Measurements from ENCODE around the gene C1QL2. TPM values are rescaled to one million over a fixed set of nuclear protein-coding genes. Genes with fewer than 3 reads are reported as not detected.
A peak's percentile ranks its signal among the peaks of the same experiment; 100 is the strongest.

Gene C1QL2
- not detected for total RNA-seq

DNA sequence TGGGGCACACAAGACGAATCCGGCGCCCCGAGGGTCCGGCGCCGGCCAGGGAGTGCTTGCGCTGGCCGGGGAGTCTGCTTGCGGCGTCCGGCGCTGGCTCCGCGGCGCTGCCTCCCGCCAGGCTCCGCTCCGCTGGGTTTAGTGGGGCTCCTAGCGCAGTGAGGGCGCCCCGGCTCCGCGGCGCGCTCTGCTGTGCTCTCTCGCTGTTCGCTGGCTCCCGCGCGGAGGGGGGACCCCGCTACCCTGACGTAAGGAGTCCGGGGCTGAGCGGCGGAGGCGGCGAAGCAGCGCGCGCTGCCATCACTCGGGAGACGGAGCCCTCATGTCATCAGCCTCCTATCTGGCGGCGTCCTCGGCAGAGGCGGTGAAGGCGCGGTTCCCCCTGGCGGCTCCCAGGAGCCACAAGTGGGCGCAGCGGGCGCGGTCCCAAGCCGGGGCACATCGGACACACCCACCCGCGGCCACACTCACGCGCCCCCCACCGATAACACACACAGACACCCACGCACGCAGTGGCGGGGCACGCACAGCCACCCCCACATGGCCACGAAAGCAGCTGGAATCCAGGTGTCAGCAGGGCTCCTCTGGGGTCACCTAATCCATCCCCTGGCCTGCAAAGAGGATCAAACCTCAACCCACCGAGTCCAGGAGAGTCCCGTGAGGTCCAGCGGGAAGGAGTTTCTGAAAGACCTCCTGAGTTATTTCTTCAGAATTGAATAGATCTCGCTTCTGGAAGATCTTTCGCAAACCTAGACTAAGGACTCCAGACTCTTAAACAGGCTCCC, at the start of gene C1QL2:
Gene C1QL2 (minus strand): TSS at position 189 of the 785 bp plus-strand sequence. CDS start 482 bp downstream, outside the sequence.
- peak; percentile 12 for DNase-seq
- H3K9me3 Mint-ChIP-seq: no peaks in the 10 kb centered on the region
- H3K27me3 Mint-ChIP-seq: peaks cover 70% of the 10 kb centered on the region
- H3K27ac Mint-ChIP-seq: no peak within 1 kb of the TSS
- H3K4me3 Mint-ChIP-seq: no peak within 1 kb of the TSS
- peaks cover 6% of the 10 kb centered on the region for H3K4me1 Mint-ChIP-seq
- H3K36me3 Mint-ChIP-seq: no peaks in the 10 kb centered on the region

DNA sequence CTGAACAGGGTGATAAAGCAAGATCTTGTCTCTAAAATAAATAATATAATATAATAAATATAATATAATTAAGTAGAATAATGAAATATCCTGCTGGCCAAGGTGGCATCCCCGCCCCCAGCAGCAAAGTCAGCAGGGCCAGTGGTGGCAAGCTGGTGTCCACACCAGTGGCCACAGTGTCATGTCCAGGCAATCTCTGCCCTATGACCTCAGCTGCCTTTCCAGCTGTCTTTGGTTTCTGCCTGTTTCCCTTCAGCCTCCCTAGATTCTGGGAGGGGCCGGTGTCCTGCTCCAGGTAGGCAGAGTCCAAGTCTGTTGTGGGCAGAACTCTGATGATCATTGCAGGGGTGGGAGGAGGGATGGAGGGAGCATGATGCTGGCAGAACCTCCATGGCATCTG, 48.9 kb upstream of the C1QL2 start:
- H3K36me3 Mint-ChIP-seq: no peaks in the 10 kb centered on the region
- H3K4me1 Mint-ChIP-seq: no peaks in the 10 kb centered on the region
- H3K27me3 Mint-ChIP-seq: no peaks in the 10 kb centered on the region
- DNase-seq: no peak
- no peak overlapping the region for H3K4me3 Mint-ChIP-seq
- no peaks in the 10 kb centered on the region for H3K9me3 Mint-ChIP-seq
- H3K27ac Mint-ChIP-seq: no peak overlapping the region

DNA sequence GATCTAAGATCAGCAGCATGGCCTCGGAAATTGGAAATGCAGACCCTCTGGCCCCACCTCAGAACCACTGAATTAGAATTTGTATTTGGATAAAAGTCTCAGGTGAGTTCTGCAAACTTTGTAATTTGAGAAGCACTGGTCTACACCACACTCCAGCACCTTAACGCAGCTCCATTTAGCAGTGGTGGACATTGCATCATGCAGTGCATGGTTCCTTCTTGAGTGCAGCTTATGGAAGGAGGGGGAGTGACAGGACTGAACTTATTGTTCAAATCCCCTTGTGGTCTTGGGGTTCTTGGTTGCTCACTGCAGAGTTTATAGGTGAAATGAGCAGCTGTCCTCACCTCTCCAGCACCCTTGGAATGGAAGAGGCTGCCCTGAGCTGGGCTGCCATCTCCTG, 47.6 kb upstream of the C1QL2 start:
- Mint-ChIP-seq H3K27me3 (no peaks in the 10 kb centered on the region), H3K4me1 (no peaks in the 10 kb centered on the region), H3K27ac (no peak overlapping the region), H3K4me3 (no peak overlapping the region), H3K36me3 (no peaks in the 10 kb centered on the region), H3K9me3 (no peaks in the 10 kb centered on the region)
- no peak for DNase-seq

DNA sequence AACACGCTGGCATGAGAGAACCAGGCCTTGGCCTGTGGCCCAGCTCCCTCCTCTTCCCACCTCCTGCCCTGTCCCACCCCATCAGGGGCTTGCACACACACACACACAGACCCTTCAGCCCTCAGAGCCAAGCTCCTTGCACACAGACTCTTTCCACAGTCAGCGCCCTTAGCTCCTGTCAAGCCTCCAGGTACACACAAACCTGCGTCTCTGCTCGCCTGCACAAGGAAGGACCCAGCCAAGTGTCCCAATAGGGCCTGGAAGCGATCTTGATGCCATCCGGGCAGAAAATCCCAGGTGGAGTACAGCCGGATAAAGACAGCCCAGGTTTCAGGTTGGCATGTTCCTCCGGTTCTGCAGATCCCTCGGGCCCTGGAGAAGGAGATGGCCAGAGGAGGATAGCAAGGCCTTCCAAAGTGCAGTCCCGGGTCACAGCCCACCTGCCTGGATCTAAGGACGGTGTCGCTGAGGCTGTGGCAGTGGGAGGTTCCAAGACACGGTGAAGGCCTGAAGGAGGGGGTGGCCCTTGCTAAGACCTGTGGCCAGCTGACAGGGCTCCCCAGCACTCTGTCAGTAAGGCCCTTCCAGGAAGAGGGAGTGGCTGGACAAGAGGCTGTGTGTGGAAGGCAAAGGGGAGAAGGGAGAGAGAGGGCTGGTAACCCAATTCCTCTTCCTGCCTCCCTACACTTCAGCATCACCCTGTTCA, 46.6 kb upstream of the C1QL2 start:
- H3K9me3 Mint-ChIP-seq: no peaks in the 10 kb centered on the region
- peaks cover 5% of the 10 kb centered on the region for H3K27me3 Mint-ChIP-seq
- H3K4me3 Mint-ChIP-seq: no peak overlapping the region
- H3K36me3 Mint-ChIP-seq: no peaks in the 10 kb centered on the region
- no peaks in the 10 kb centered on the region for H3K4me1 Mint-ChIP-seq
- H3K27ac Mint-ChIP-seq: no peak overlapping the region
- DNase-seq: no peak

DNA sequence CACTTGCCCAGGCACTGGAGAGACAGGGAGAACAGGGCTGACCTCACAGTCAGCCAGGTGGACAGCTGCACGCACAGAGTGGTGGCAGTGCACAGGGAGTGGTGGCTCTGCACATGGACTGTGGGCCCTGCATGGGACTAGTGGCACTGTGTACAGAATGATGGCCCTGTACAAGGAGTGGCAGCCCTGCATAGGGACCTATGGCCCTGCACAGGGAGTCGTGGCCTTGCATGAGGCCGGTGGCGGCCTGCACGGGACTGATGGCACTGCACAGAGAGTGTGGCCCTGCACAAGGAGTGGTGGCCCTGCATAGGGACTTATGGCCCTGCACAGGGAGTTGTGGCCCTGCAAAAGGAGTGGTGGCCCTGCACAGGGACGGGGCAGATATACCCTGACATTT, 46.0 kb upstream of the C1QL2 start:
- Mint-ChIP-seq H3K4me1 (no peaks in the 10 kb centered on the region), H3K4me3 (no peak overlapping the region), H3K9me3 (no peaks in the 10 kb centered on the region), H3K27me3 (peaks cover 5% of the 10 kb centered on the region), H3K36me3 (no peaks in the 10 kb centered on the region), H3K27ac (no peak overlapping the region)
- no peak for DNase-seq

DNA sequence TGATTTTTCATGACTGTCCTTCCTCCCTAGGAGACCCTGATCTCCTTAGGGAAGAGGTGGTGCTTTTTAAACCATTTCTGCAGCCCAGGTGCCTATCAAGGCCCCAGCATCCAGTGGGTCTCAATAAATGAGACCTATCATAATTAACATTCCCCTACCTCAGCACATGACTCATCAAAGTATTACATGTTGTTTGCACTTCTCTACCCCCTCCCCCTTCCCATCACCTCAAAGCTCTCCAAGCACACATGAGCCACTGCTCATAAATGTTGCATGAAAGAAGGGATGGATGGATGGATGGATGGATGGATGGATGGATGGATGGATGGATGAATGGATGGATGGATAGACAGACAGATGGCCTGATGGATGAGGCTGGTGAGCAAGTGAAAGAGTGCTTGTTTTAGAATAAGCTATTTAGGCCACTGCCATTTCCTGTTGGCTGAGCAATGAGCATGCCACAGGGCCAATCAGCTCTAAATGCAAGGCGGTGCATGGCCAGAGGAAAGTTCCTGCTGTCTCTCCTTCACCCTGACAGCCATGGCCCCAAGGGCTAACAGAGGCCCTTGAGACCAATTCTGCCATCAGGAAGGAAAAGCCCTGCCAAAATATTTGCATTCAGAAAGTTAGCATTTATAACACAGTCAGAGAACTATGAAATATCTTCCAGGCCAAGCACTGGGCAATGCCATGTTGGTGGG, 44.2 kb upstream of the C1QL2 start:
- no peak overlapping the region for H3K27ac Mint-ChIP-seq
- H3K4me3 Mint-ChIP-seq: no peak overlapping the region
- peaks cover 14% of the 10 kb centered on the region for H3K27me3 Mint-ChIP-seq
- no peaks in the 10 kb centered on the region for H3K36me3 Mint-ChIP-seq
- no peak for DNase-seq
- no peaks in the 10 kb centered on the region for H3K4me1 Mint-ChIP-seq
- no peaks in the 10 kb centered on the region for H3K9me3 Mint-ChIP-seq

DNA sequence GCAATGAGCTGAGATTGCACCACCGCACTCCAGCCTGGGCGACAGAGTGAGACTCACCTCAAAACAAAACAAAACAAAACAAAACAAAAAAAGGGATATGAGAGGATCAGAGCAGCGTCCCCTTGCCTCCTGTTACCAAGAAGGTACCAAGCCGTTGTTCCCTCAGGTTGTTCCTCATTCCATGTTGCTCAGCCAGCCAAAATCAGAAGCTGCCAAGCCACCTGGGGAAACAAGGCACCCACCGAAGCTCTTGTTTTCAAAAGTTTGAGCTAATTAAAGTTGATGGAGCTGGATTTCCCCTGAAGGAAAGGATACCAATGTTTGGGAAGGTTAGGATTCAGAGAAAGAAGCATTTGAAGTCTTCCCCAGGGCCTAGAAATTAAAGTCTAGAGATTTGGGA, 43.3 kb upstream of the C1QL2 start:
- no peak overlapping the region for H3K27ac Mint-ChIP-seq
- no peak overlapping the region for H3K4me3 Mint-ChIP-seq
- no peaks in the 10 kb centered on the region for H3K36me3 Mint-ChIP-seq
- no peaks in the 10 kb centered on the region for H3K4me1 Mint-ChIP-seq
- peaks cover 14% of the 10 kb centered on the region for H3K27me3 Mint-ChIP-seq
- H3K9me3 Mint-ChIP-seq: no peaks in the 10 kb centered on the region
- DNase-seq: no peak

DNA sequence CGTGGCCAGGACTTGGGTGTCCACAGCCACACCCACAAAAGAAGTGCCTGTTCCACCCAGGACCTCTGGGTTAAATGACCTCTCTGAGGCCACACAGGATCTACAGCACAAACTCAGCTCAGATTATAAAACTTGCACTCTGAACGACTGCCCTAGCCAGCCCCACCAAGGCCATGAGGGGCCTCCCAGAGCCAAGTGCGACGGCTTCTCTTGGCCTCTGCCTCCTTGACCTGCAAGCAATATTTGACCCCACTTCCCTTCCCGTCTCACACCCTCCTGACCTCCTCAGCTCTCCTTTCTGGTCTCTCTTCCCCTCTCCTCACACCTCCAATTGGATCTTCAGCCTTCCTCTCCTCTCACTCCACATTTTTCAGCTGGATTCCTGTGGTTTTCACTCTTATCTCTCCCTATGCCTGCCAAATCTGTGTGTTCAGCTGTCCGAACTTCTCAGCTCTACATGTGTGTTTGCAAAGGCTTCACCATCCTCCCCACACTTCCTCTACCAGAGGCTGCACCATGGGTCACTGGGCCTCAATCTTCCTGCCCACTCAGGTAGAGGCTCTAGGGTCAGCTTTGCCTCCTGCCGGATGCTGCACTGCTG, 39.8 kb upstream of the C1QL2 start:
- Mint-ChIP-seq H3K36me3 (no peaks in the 10 kb centered on the region), H3K4me3 (no peak overlapping the region), H3K27me3 (peaks cover 41% of the 10 kb centered on the region), H3K9me3 (no peaks in the 10 kb centered on the region), H3K4me1 (no peaks in the 10 kb centered on the region), H3K27ac (no peak overlapping the region)
- DNase-seq: no peak

DNA sequence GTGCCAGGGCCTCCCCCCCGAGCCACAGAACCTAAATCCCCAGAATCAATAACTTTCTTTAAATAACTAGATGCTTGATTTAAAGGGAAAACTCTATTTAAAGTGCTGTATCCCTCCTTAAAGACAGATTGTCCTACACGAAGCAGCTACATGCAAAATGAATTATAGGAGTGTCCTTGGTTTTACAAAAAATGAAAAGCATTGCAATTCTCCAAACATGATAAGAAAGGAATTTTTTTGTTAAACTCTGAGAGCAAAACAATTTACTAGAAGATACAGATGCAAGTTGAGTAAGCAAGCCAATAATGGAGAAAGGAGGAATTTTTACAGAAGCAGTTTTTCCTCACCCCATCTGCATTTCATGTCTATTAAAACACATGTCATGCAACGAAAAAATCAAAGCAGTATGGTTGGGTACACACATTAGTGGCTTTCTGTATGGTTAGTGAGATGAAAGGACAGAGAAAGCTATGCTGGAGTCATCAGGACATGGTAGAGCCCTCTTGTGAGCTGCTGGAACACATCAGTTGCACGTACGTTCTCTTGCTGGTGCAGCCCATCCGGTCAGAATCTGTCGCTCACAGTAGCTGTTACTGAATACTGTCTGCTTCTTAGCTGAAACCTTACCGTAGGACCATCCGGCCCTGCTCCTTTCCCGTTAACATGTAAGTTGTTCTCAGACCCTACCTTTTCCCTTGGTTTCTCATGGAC, 39.1 kb upstream of the C1QL2 start:
- no peaks in the 10 kb centered on the region for H3K9me3 Mint-ChIP-seq
- no peak overlapping the region for H3K27ac Mint-ChIP-seq
- H3K4me1 Mint-ChIP-seq: no peaks in the 10 kb centered on the region
- H3K27me3 Mint-ChIP-seq: peaks cover 46% of the 10 kb centered on the region
- no peaks in the 10 kb centered on the region for H3K36me3 Mint-ChIP-seq
- DNase-seq: no peak
- H3K4me3 Mint-ChIP-seq: no peak overlapping the region

DNA sequence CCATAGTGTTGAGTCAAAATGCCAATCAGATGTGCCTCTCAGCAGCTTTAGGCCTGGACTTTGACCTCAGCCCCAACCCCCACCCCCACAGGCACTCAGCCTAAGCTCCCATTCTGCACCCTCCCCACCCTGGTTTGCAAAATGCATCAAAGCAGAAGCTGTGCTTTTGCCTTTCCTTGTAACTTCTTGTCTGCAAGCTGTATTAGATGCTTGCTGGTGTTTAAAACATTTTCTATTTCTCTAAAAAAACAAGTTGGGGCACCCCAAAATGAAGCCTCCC, 38.5 kb upstream of the C1QL2 start:
- H3K4me1 Mint-ChIP-seq: no peaks in the 10 kb centered on the region
- H3K4me3 Mint-ChIP-seq: no peak overlapping the region

DNA sequence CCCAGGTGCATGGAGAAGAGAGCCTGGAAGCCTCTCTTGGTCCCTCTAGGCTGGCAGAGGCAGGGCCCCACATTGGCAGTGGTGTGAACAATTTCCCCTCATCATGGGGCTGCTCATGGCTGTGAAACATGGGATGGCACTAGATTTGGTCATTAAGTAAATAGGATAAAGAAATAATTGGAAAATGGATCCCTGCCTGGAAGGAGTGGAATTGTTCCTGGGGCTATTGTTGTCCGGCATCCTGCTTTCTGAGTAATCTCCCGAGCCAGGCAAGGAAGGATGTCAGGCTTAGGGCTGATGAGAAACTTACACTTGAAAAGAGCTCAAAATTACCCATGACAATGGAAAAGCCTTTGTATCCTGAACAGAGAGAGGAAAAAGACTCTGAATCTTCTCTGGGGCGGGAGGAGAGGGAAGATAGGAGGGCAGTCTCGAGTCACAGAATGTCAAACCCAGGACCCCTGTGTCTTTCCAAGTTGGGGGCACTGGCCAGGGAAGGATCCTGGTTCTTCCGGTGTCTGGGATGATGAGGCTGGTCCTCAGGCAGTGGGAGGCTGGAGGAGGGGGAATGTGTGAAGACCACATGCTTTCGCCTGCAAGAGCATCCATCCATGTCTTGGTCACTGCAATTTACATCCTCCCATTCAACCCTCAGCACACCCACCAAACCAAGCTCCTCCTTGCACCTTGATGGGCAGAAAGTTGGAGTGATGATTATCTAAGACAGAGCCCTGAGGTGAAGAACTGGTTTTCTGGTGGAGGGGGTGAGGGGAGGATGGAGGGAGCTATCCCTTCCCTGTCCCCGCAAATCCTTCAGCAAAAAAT, 38.0 kb upstream of the C1QL2 start:
- DNase-seq: no peak
- no peak overlapping the region for H3K27ac Mint-ChIP-seq
- no peaks in the 10 kb centered on the region for H3K4me1 Mint-ChIP-seq
- H3K9me3 Mint-ChIP-seq: no peaks in the 10 kb centered on the region
- H3K36me3 Mint-ChIP-seq: no peaks in the 10 kb centered on the region
- no peak overlapping the region for H3K4me3 Mint-ChIP-seq
- H3K27me3 Mint-ChIP-seq: peaks cover 50% of the 10 kb centered on the region

More for the DNA sequence above, 38.5 kb upstream of the C1QL2 start:
- H3K9me3 Mint-ChIP-seq: no peaks in the 10 kb centered on the region
- no peak for DNase-seq
- no peaks in the 10 kb centered on the region for H3K36me3 Mint-ChIP-seq
- H3K27me3 Mint-ChIP-seq: peaks cover 47% of the 10 kb centered on the region
- H3K27ac Mint-ChIP-seq: no peak overlapping the region

DNA sequence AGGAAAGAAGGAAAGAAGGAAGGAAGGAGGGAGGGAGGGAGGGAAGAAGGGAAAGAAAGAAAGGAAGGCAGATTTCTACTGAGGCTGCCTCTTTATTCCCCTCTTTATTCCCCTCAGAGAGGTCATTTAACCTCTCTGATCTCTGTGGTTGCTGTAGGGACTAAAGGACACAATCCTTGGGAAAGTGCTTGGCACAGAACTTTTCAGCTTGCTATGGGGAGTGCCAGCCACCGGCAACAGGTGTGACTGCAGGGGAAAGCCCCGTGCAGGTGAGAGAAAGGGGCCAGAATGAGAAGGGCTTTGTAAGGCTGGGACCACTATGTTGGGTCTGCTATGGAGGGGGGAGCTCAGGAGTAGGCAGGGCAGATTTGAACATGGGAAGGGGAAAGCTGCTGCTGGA, 37.3 kb upstream of the C1QL2 start:
- Mint-ChIP-seq H3K4me3 (no peak overlapping the region), H3K27me3 (peaks cover 50% of the 10 kb centered on the region), H3K9me3 (no peaks in the 10 kb centered on the region), H3K36me3 (no peaks in the 10 kb centered on the region), H3K27ac (no peak overlapping the region), H3K4me1 (no peaks in the 10 kb centered on the region)
- no peak for DNase-seq

DNA sequence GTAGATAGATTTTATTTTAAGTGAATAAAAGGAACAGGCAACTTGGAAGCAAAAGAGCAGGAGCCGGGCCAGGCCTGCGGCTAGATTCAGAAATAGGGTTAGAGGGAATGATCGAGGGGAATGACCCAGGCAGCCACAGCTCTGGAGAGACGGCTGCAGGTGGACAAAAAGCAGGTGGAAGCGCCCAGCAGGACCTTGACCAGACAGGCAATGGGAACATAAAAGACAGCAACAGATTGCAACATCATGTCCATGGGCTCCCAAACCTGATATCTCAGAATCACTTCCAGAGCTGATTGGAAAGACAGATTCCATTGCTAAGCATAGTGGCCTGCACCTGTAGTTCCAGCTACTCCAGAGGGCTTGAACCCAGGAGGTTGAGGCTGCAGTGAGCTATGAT, 36.5 kb upstream of the C1QL2 start:
- no peak overlapping the region for H3K4me3 Mint-ChIP-seq
- peaks cover 1% of the 10 kb centered on the region for H3K4me1 Mint-ChIP-seq
- H3K27ac Mint-ChIP-seq: no peak overlapping the region
- no peaks in the 10 kb centered on the region for H3K36me3 Mint-ChIP-seq
- DNase-seq: no peak
- H3K9me3 Mint-ChIP-seq: no peaks in the 10 kb centered on the region
- peaks cover 51% of the 10 kb centered on the region for H3K27me3 Mint-ChIP-seq

DNA sequence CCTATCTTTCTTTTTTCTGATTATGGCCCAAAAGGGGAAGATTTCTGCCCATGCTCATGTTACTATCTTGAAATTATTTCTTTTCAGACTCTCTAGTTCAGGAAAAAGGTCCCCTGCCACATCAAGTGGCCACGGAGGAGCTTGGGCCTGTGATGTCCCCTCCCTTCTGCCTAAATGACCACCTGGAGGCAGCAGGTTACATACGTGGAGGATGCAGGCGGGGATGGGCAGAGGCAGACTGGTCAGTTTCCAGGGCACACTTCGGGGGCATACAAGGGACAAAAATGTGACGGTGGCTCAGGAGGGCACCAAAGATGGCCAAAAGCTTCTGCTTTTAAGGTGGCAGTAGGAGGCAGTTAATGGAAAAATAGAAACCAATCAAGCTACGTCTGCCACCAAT, 34.3 kb upstream of the C1QL2 start:
- Mint-ChIP-seq H3K27ac (no peak overlapping the region), H3K27me3 (peaks cover 47% of the 10 kb centered on the region), H3K36me3 (no peaks in the 10 kb centered on the region), H3K4me1 (peaks cover 1% of the 10 kb centered on the region), H3K4me3 (no peak overlapping the region), H3K9me3 (no peaks in the 10 kb centered on the region)
- DNase-seq: no peak

Data from activated naive CD8-positive, alpha-beta T cell treated with anti-CD3 and anti-CD28 coated beads for 36 hours (primary cell).